ENCODE data around the gene KRTAP12-2.

KRTAP12-2 gene

GRCh38 chr21:44666401-44667320 lies at the start of gene KRTAP12-2:
TSS of gene KRTAP12-2 (minus strand) at chr21:44666927. CDS start at chr21:44666886, 41 bp downstream.
- H3K9me3 ChIP-seq (ENCODE audit: control insufficient read depth, insufficient read depth, low read depth, low read length) = no peaks in the 10 kb centered on the region; the same call in 1 of the 2 replicates
- no peaks in the 10 kb centered on the region for H3K4me1 ChIP-seq (ENCODE audit: control insufficient read depth, insufficient read depth, low read length)
- H3K36me3 ChIP-seq (ENCODE audit: control insufficient read depth in 2 of 2, insufficient read depth in 1 of 2, low read length in 2 of 2) = no peaks in the 10 kb centered on the region
- TF ChIP-seq ZNF140 (tag by site-specific recombination; IDR thresholded peaks at IDR 0.05) (no peak), ZNF558 (tag by site-specific recombination; IDR thresholded peaks at IDR 0.05) (no peak), BCL6B (tag by site-specific recombination; IDR thresholded peaks at IDR 0.05) (no peak), ZNF843 (tag by site-specific recombination; IDR thresholded peaks at IDR 0.05) (no peak), ZNF18 (tag by site-specific recombination; IDR thresholded peaks at IDR 0.05) (no peak), YY1 (tag by site-specific recombination; IDR thresholded peaks at IDR 0.05) (no peak), ZNF366 (tag by site-specific recombination; conservative IDR thresholded peaks at IDR 0.05) (no peak), ZNF169 (tag by site-specific recombination; IDR thresholded peaks at IDR 0.05) (no peak), YY2 (tag by site-specific recombination; IDR thresholded peaks at IDR 0.05) (no peak)
- ChIA-PET CTCF (no interaction called here), POLR2A (no interaction called here)
- no peak within 1 kb of the TSS for H3K4me3 ChIP-seq (ENCODE audit: low read depth, low read length)
- no peak within 1 kb of the TSS for H3K27ac ChIP-seq (ENCODE audit: extremely low read depth, low read depth, low read length)

GRCh38 chr21:44714905-44715304 lies 48.2 kb upstream of the KRTAP12-2 start:
- Histone ChIP-seq H3K4me1 (ENCODE audit: control insufficient read depth, insufficient read depth, low read length) (no peaks in the 10 kb centered on the region), H3K36me3 (ENCODE audit: control insufficient read depth in 2 of 2, insufficient read depth in 1 of 2, low read length in 2 of 2) (no peaks in the 10 kb centered on the region), H3K4me3 (ENCODE audit: low read depth, low read length) (no peak overlapping the region), H3K27ac (ENCODE audit: extremely low read depth, low read depth, low read length) (no peak overlapping the region), H3K9me3 (ENCODE audit: control insufficient read depth, insufficient read depth, low read depth, low read length) (no peaks in the 10 kb centered on the region)
- TF ChIP-seq ZNF629 (tag by site-specific recombination; IDR thresholded peaks at IDR 0.05) (no peak), AEBP2 (tag by site-specific recombination; IDR thresholded peaks at IDR 0.05; ENCODE audit: borderline replicate concordance) (no peak), SP2 (tag by site-specific recombination; IDR thresholded peaks at IDR 0.05) (no peak), ZNF555 (tag by site-specific recombination; conservative IDR thresholded peaks at IDR 0.05) (no peak), FEZF1 (tag by site-specific recombination; IDR thresholded peaks at IDR 0.05) (no peak), ZNF621 (tag by site-specific recombination; IDR thresholded peaks at IDR 0.05) (no peak), ZNF140 (tag by site-specific recombination; IDR thresholded peaks at IDR 0.05) (no peak), ZNF26 (tag by site-specific recombination; IDR thresholded peaks at IDR 0.05) (no peak), ZNF426 (tag by site-specific recombination; IDR thresholded peaks at IDR 0.05) (no peak), ZNF660 (tag by site-specific recombination; IDR thresholded peaks at IDR 0.05) (no peak), ZBTB20 (tag by site-specific recombination; IDR thresholded peaks at IDR 0.05) (no peak), OSR2 (tag by site-specific recombination; IDR thresholded peaks at IDR 0.05) (no peak), ZBTB6 (tag by site-specific recombination; IDR thresholded peaks at IDR 0.05) (no peak)
- ChIA-PET POLR2A (no interaction called here), CTCF (no interaction called here)
